K562 (cell line): ENCODE measurements around the gene NRDE2. TPM values are rescaled to one million over a fixed set of nuclear protein-coding genes. Genes with fewer than 3 reads are reported as not detected.

ENCODE experiments used
- ATAC-seq: fragments of 200-7000 bp; cut with Tn5 transposase; 3 replicates; pipeline ENCODE4 v1.9.1; 2020; ENCODE audit warnings: moderate library complexity
- BruUV-seq: library from RNA; stranded (reverse); fragments of 400-500 nt; replicated peaks from 2 replicates; lab custom pipeline; 2021; lab: Mats Ljungman, UMichigan
- CTCF ChIA-PET: fragments of 300-600 bp; formaldehyde crosslinking; extraction: SDS; loops from one replicate; lab custom pipeline; 2021; ENCODE audit warnings: low intra/inter-chr PET ratio; lab: Yijun Ruan, JAX
- POLR2A ChIA-PET: fragments of 300-600, 350-650 bp; sonication (Branson Sonifier 250); formaldehyde crosslinking; extraction: SDS; loops from one replicate; lab custom pipeline; 2021; ENCODE audit warnings: antibody characterized with exemption, inconsistent platforms; lab: Yijun Ruan, JAX
- DNase-seq, 4 experiments: peaks; one replicate each; pipeline versions ENCODE4 v3.0.0 to v3.0.0-alpha.2; 2011 to 2018; ENCODE audit warnings: low spot score in 3 of 4, mixed read lengths in 3 of 4; ENCODE audit errors: extremely low read depth in 1 of 4
- FAIRE-seq: peaks from 2 replicates; lab custom pipeline; 2011; peaks lifted over from hg19 to GRCh38; lab: Jason Lieb, UNC
- H2AFZ ChIP-seq: 2 replicates; pipeline ENCODE4 v1.6.0; 2011; ENCODE audit warnings: low read depth, low read length, control low read depth, inconsistent platforms
- H3K27ac ChIP-seq: fragments of 200-600 bp; 3 replicates; pipeline ENCODE4 v1.8.0; 2011; ENCODE audit warnings: low read depth, mild to moderate bottlenecking, control low read depth, inconsistent platforms, low read length, moderate library complexity, mixed read lengths; ENCODE audit errors: extremely low read depth
- H3K27me3 ChIP-seq, 2 experiments: fragments of 300-600 bp in 1 of 2; 2 replicates in 1 of 2; 3 replicates in 1 of 2; pipeline versions ENCODE4 v1.6.0 to v1.8.0; 2011; ENCODE audit warnings: inconsistent platforms in 2 of 2, low read length in 2 of 2, mild to moderate bottlenecking in 1 of 2, mixed read lengths in 1 of 2, moderate library complexity in 1 of 2; ENCODE audit not compliant: control insufficient read depth in 2 of 2, insufficient read depth in 2 of 2
- H3K36me3 ChIP-seq: fragments of 300-600 bp; 3 replicates; pipeline ENCODE4 v1.8.0; 2011; ENCODE audit warnings: mild to moderate bottlenecking, low read length, inconsistent platforms; ENCODE audit not compliant: control insufficient read depth, insufficient read depth
- H3K4me1 ChIP-seq, 2 experiments: fragments of 200-600 bp in 1 of 2; replicated peaks in 1 of 2; 2 replicates in 1 of 2; 3 replicates in 1 of 2; pipeline versions ENCODE4 v1.5.1 to v1.8.0; 2011; ENCODE audit warnings: inconsistent platforms in 2 of 2, low read length in 2 of 2, mild to moderate bottlenecking in 1 of 2, mixed read lengths in 1 of 2, moderate library complexity in 1 of 2; ENCODE audit not compliant: control insufficient read depth in 2 of 2, insufficient read depth in 2 of 2
- H3K4me2 ChIP-seq: 2 replicates; pipeline ENCODE4 v1.6.1; 2011; ENCODE audit warnings: low read length, control low read depth, inconsistent platforms, mixed read lengths; ENCODE audit not compliant: insufficient read depth
- H3K4me3 ChIP-seq: fragments of 200-600 bp; sonication (generic), shearing (Covaris generic); 2 replicates; pipeline ENCODE4 v1.5.1; 2016; ENCODE audit warnings: control low read depth, inconsistent platforms
- H3K79me2 ChIP-seq: fragments of 200-600 bp; 3 replicates; pipeline ENCODE4 v1.8.0; 2011; ENCODE audit warnings: low read length, inconsistent platforms; ENCODE audit not compliant: control insufficient read depth, insufficient read depth
- H3K9ac ChIP-seq, 2 experiments: 2 replicates each; pipeline versions ENCODE4 v1.6.0 to v1.6.1; 2011; ENCODE audit warnings: low read depth in 2 of 2, low read length in 2 of 2, control low read depth in 1 of 2, inconsistent platforms in 1 of 2, mild to moderate bottlenecking in 1 of 2, mixed read lengths in 1 of 2; ENCODE audit not compliant: insufficient read depth in 1 of 2
- H3K9me1 ChIP-seq: one replicate; pipeline ENCODE4 v1.6.0; 2011; ENCODE audit warnings: inconsistent platforms, mild to moderate bottlenecking, low read length, moderate library complexity; ENCODE audit not compliant: control insufficient read depth, insufficient read depth
- H3K9me3 ChIP-seq: replicated peaks from 2 replicates; pipeline ENCODE4 v1.5.1; 2011; ENCODE audit warnings: low read depth, low read length, inconsistent platforms; ENCODE audit not compliant: control insufficient read depth, insufficient read depth
- H4K20me1 ChIP-seq: replicated peaks from 2 replicates; pipeline ENCODE4 v1.6.1; 2011; ENCODE audit warnings: low read length, inconsistent platforms, mixed read lengths; ENCODE audit not compliant: control insufficient read depth, insufficient read depth
- ATF3 ChIP-seq, 2 experiments: fragments of 450-650 bp in 1 of 2; sonication (generic) in 1 of 2; formaldehyde crosslinking in 1 of 2; IDR thresholded peaks in 1 of 2; conservative IDR thresholded peaks in 1 of 2; 2 replicates each; pipeline versions ENCODE4 v1.6.1 to v1.8.1; 2016 to 2023; ENCODE audit warnings: mild to moderate bottlenecking in 2 of 2, moderate library complexity in 2 of 2, inconsistent platforms in 1 of 2, missing genetic modification reagents in 1 of 2
- CBX2 ChIP-seq: fragments of 200-600 bp; sonication (generic); IDR thresholded peaks from one replicate; pipeline ENCODE4 v1.6.1; 2012; ENCODE audit warnings: mild to moderate bottlenecking, low read length, inconsistent platforms; ENCODE audit not compliant: insufficient read depth, poor library complexity, severe bottlenecking
- ETS1 ChIP-seq: conservative IDR thresholded peaks from 2 replicates; pipeline ENCODE4 v1.6.1; 2011; ENCODE audit warnings: low read depth, mild to moderate bottlenecking, low read length; ENCODE audit not compliant: control insufficient read depth
- FOSL1 ChIP-seq: fragments of 200-800 bp; sonication (Bioruptor generic); conservative IDR thresholded peaks from 2 replicates; pipeline ENCODE4 v1.6.1; 2016; ENCODE audit warnings: missing genetic modification characterization, missing compliant biosample characterization
- FOXK2 ChIP-seq, 2 experiments: fragments of 450-650 bp; IDR thresholded peaks in 1 of 2; conservative IDR thresholded peaks in 1 of 2; 2 replicates each; pipeline ENCODE4 v1.6.1; 2016; ENCODE audit warnings: low read depth in 2 of 2, mild to moderate bottlenecking in 1 of 2
- HMGN3 ChIP-seq: IDR thresholded peaks from 2 replicates; pipeline ENCODE4 v1.6.1; 2011; ENCODE audit warnings: borderline replicate concordance, low read depth, mild to moderate bottlenecking, mixed read lengths, low read length; ENCODE audit not compliant: insufficient read length; ENCODE audit errors: extremely low read depth
- JUNB ChIP-seq: fragments of 450-650 bp; formaldehyde crosslinking; conservative IDR thresholded peaks from 2 replicates; pipeline ENCODE4 v1.4.0; 2020; ENCODE audit warnings: mild to moderate bottlenecking
- POLR3G ChIP-seq: IDR thresholded peaks from 2 replicates; pipeline ENCODE4 v1.6.1; 2011; ENCODE audit not compliant: insufficient read length, insufficient replicate concordance; ENCODE audit errors: extremely low read depth
- PRMT5 ChIP-seq: sonication (generic); formaldehyde crosslinking; IDR thresholded peaks from 2 replicates; pipeline ENCODE4 v1.5.0; 2020; ENCODE audit warnings: missing genetic modification reagents
- ZNF3 ChIP-seq: fragments of 250-450 bp; sonication (Bioruptor Pico); IDR thresholded peaks from 2 replicates; pipeline ENCODE4 v1.5.0; 2021; ENCODE audit warnings: mild to moderate bottlenecking, moderate library complexity
- WGBS: fragments of 100-300 bp; shearing (Covaris generic); methylation state at CpG from one replicate; pipeline ENCODE4 v1.1.6; 2016; ENCODE audit warnings: low coverage, mixed read lengths; ENCODE audit not compliant: insufficient coverage; ENCODE audit errors: missing lambda C conversion rate; 5-methylcytosine and 5-hydroxymethylcytosine counted together
- in situ Hi-C: fragments of 300-500 bp; cut with MboI; formaldehyde crosslinking; loops from 4 replicates; pipeline ENCODE4 v1.15.0; 2018; ENCODE audit warnings: inconsistent platforms, mixed read lengths
- intact Hi-C: fragments of 100-400 bp; cut with micrococcal nuclease; formaldehyde crosslinking; loops from 2 replicates; pipeline ENCODE4 v1.14.2; 2022
- polyA plus RNA-seq, 8 experiments: library from polyadenylated mRNA; depleted of rRNA in 4 of 8; stranded (reverse) in 5 of 8; unstranded in 3 of 8; fragments of >200 nt; fragmentation: Nextera tagmentation in 2 of 8; fragmentation: Illumina TruSeq in 1 of 8; extraction: Ambion mirVana in 2 of 8; extraction: Trizol in 1 of 8; gene quantifications; 2 replicates each; pipeline versions ENCODE4 v1.2.1 to v1.2.3, GENCODE V29; 2011 to 2014; ENCODE audit warnings: inconsistent platforms in 1 of 8, missing spikeins in 1 of 8
- total RNA-seq, 7 experiments: library from RNA; depleted of rRNA in 6 of 7; stranded (reverse); fragments of >200 nt in 6 of 7; fragmentation: Illumina TruSeq in 2 of 7; extraction: Trizol in 2 of 7; gene quantifications; 2 replicates each; pipeline versions ENCODE4 v1.2.1 to v1.2.3, GENCODE V29; 2011 to 2021; ENCODE audit warnings: low replicate concordance in 1 of 7
- TF ChIP-seq, protein P1 (sequence below): fragments of 250-450 bp; sonication (Bioruptor Pico); IDR thresholded peaks from 2 replicates; pipeline ENCODE4 v1.8.0; 2021; ENCODE audit warnings: moderate library complexity, mild to moderate bottlenecking, inconsistent platforms
- TF ChIP-seq, protein P2 (sequence below): fragments of 250-450 bp; sonication (Bioruptor Pico); IDR thresholded peaks from 2 replicates; pipeline ENCODE4 v1.5.0; 2021; ENCODE audit warnings: mild to moderate bottlenecking, borderline replicate concordance
- TF ChIP-seq, protein P3 (sequence below): fragments of 450-650 bp; IDR thresholded peaks from one replicate; pipeline ENCODE4 v1.6.1; 2018; ENCODE audit warnings: mild to moderate bottlenecking, moderate library complexity; ENCODE audit not compliant: partially characterized antibody

NRDE2 gene
- total and polyA plus RNA-seq, 9 of the 15 experiments (the other 6 are each of a cell fraction or from before 2014, with no cell fraction given), result 3.3 to 15.0 (median 8.4) TPM

GRCh38 chr14:90275820-90276219 is 55.9 kb downstream of the NRDE2 start:
- H3K36me3 ChIP-seq, result peaks cover 37% of the 10 kb centered on the region; the same call in 2 of the 3 replicates
- no peak overlapping the region for H2AFZ ChIP-seq
- ATAC-seq (no peak), DNase-seq (no peak), FAIRE-seq (no peak)
- BruUV-seq, result no TSS peak
- in situ Hi-C loops (no loop called here), intact Hi-C loops (no loop called here)
- H3K27me3 ChIP-seq, result no peaks in the 10 kb centered on the region
- no peak overlapping the region for H3K27ac ChIP-seq
- H4K20me1 ChIP-seq, result no peaks in the 10 kb centered on the region
- ChIA-PET POLR2A (interaction anchor here (0.8 to 1.6 kb wide), 2 partner anchors 10 to 19 kb away, joined by 3 to 6 read pairs; partner anchors contain the start of gene PSMC1), CTCF (no interaction called here)
- H3K9ac ChIP-seq, result no peak overlapping the region
- H3K4me1 ChIP-seq, result peaks cover 0 to 4% of the 10 kb centered on the region in 2 experiments; a peak in 2 of 5 replicates
- no peaks in the 10 kb centered on the region for H3K79me2 ChIP-seq
- no peak overlapping the region for H3K4me2 ChIP-seq
- no peaks in the 10 kb centered on the region for H3K9me1 ChIP-seq
- H3K9me3 ChIP-seq, result no peaks in the 10 kb centered on the region
- 86% methylated on average over 4 of the region's 8 CpGs for WGBS
- H3K4me3 ChIP-seq, result no peak overlapping the region
- no peak for TF ChIP-seq POLR3G
- no peak for TF ChIP-seq ETS1
- TF ChIP-seq, protein P1, sequence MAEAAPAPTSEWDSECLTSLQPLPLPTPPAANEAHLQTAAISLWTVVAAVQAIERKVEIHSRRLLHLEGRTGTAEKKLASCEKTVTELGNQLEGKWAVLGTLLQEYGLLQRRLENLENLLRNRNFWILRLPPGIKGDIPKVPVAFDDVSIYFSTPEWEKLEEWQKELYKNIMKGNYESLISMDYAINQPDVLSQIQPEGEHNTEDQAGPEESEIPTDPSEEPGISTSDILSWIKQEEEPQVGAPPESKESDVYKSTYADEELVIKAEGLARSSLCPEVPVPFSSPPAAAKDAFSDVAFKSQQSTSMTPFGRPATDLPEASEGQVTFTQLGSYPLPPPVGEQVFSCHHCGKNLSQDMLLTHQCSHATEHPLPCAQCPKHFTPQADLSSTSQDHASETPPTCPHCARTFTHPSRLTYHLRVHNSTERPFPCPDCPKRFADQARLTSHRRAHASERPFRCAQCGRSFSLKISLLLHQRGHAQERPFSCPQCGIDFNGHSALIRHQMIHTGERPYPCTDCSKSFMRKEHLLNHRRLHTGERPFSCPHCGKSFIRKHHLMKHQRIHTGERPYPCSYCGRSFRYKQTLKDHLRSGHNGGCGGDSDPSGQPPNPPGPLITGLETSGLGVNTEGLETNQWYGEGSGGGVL (CRISPR knock-in tag), result no peak
- no peak for TF ChIP-seq JUNB (CRISPR knock-in tag)
- no peak for TF ChIP-seq HMGN3
- no peak for TF ChIP-seq CBX2
- no peak for TF ChIP-seq ATF3 (IDR thresholded peaks at IDR 0.05)
- TF ChIP-seq ATF3 (CRISPR knock-in tag; conservative IDR thresholded peaks at IDR 0.05), result no peak
- no peak for TF ChIP-seq ZNF3 (CRISPR knock-in tag)
- TF ChIP-seq FOXK2 (conservative IDR thresholded peaks at IDR 0.05 in 1 of 2, IDR thresholded peaks at IDR 0.05 in 1 of 2; ENCODE audit: low read depth in 2 of 2), result no peak
- TF ChIP-seq, protein P2, sequence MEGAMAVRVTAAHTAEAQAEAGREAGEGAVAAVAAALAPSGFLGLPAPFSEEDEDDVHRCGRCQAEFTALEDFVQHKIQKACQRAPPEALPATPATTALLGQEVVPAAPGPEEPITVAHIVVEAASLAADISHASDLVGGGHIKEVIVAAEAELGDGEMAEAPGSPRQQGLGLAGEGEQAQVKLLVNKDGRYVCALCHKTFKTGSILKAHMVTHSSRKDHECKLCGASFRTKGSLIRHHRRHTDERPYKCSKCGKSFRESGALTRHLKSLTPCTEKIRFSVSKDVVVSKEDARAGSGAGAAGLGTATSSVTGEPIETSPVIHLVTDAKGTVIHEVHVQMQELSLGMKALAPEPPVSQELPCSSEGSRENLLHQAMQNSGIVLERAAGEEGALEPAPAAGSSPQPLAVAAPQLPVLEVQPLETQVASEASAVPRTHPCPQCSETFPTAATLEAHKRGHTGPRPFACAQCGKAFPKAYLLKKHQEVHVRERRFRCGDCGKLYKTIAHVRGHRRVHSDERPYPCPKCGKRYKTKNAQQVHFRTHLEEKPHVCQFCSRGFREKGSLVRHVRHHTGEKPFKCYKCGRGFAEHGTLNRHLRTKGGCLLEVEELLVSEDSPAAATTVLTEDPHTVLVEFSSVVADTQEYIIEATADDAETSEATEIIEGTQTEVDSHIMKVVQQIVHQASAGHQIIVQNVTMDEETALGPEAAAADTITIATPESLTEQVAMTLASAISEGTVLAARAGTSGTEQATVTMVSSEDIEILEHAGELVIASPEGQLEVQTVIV (CRISPR knock-in tag), result no peak
- TF ChIP-seq, protein P3, sequence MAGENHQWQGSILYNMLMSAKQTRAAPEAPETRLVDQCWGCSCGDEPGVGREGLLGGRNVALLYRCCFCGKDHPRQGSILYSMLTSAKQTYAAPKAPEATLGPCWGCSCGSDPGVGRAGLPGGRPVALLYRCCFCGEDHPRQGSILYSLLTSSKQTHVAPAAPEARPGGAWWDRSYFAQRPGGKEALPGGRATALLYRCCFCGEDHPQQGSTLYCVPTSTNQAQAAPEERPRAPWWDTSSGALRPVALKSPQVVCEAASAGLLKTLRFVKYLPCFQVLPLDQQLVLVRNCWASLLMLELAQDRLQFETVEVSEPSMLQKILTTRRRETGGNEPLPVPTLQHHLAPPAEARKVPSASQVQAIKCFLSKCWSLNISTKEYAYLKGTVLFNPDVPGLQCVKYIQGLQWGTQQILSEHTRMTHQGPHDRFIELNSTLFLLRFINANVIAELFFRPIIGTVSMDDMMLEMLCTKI, result no peak
- no peak for TF ChIP-seq PRMT5 (CRISPR knock-in tag)
- TF ChIP-seq FOSL1, result no peak
